Keratinocyte (primary cell): Measurements from ENCODE around the gene ZNF382. TPM values are rescaled to one million over a fixed set of nuclear protein-coding genes. Genes with fewer than 3 reads are reported as not detected.

Source experiments
- DNase-seq: peaks from one replicate; pipeline ENCODE4 v3.0.0-alpha.2; 2011; ENCODE audit warnings: low read depth, missing footprints, low spot score
- FAIRE-seq: peaks from 2 replicates; lab custom pipeline; 2011; peaks lifted over from hg19 to GRCh38; lab: Jason Lieb, UNC
- H2AFZ ChIP-seq: 2 replicates; pipeline ENCODE4 v1.6.0; 2012; ENCODE audit warnings: low read length, control low read depth, inconsistent platforms; ENCODE audit not compliant: control insufficient read depth
- H3K27ac ChIP-seq: 2 replicates; pipeline ENCODE4 v1.5.1; 2011; ENCODE audit warnings: low read length; ENCODE audit not compliant: control insufficient read depth, insufficient read depth
- H3K27me3 ChIP-seq: 3 replicates; pipeline ENCODE4 v1.6.0; 2011; ENCODE audit warnings: low read length; ENCODE audit not compliant: control insufficient read depth, insufficient read depth; ENCODE audit errors: extremely low read depth
- H3K36me3 ChIP-seq, 2 experiments: 2 replicates in 1 of 2; 3 replicates in 1 of 2; pipeline ENCODE4 v1.5.1; 2011; ENCODE audit warnings: low read length in 2 of 2, mild to moderate bottlenecking in 1 of 2; ENCODE audit not compliant: control insufficient read depth in 2 of 2, insufficient read depth in 2 of 2; ENCODE audit errors: extremely low read depth in 1 of 2
- H3K4me1 ChIP-seq: 3 replicates; pipeline ENCODE4 v1.5.1; 2011; ENCODE audit warnings: low read length; ENCODE audit not compliant: control insufficient read depth, insufficient read depth; ENCODE audit errors: extremely low read depth
- H3K4me2 ChIP-seq: 3 replicates; pipeline ENCODE4 v1.6.0; 2011; ENCODE audit warnings: low read depth, low read length; ENCODE audit not compliant: control insufficient read depth, insufficient read depth; ENCODE audit errors: extremely low read depth
- H3K4me3 ChIP-seq, 3 experiments: fragments of 200-600 bp in 1 of 3; sonication (generic) in 1 of 3; 2 replicates in 2 of 3; 3 replicates in 1 of 3; pipeline ENCODE4 v1.5.1; 2011 to 2016; ENCODE audit warnings: low read length in 3 of 3, mild to moderate bottlenecking in 3 of 3, control low read depth in 2 of 3, inconsistent platforms in 1 of 3, low read depth in 1 of 3, mixed read lengths in 1 of 3, mixed run types in 1 of 3, moderate library complexity in 1 of 3; ENCODE audit not compliant: control insufficient read depth in 2 of 3, insufficient read depth in 2 of 3; ENCODE audit errors: extremely low read depth in 1 of 3
- H3K79me2 ChIP-seq: 2 replicates; pipeline ENCODE4 v1.6.0; 2012; ENCODE audit warnings: low read length; ENCODE audit not compliant: control insufficient read depth, insufficient read depth
- H3K9ac ChIP-seq: 3 replicates; pipeline ENCODE4 v1.6.0; 2011; ENCODE audit warnings: low read length; ENCODE audit not compliant: control insufficient read depth, insufficient read depth; ENCODE audit errors: extremely low read depth
- H3K9me1 ChIP-seq: 3 replicates; pipeline ENCODE4 v1.6.0; 2011; ENCODE audit warnings: low read length; ENCODE audit not compliant: control insufficient read depth, insufficient read depth; ENCODE audit errors: extremely low read depth
- H3K9me3 ChIP-seq: 2 replicates; pipeline ENCODE4 v1.5.1; 2012; ENCODE audit warnings: low read depth, low read length; ENCODE audit not compliant: control insufficient read depth
- H4K20me1 ChIP-seq: 3 replicates; pipeline ENCODE4 v1.6.0; 2011; ENCODE audit warnings: low read length; ENCODE audit not compliant: control insufficient read depth, insufficient read depth; ENCODE audit errors: extremely low read depth
- CTCF ChIP-seq, 3 experiments: IDR thresholded peaks in 1 of 3; conservative IDR thresholded peaks in 1 of 3; optimal IDR thresholded peaks in 1 of 3; 2 replicates in 2 of 3; 3 replicates in 1 of 3; pipeline versions ENCODE3 to v1.5.1; 2011; ENCODE audit warnings: low read length in 3 of 3, mild to moderate bottlenecking in 3 of 3, moderate library complexity in 2 of 3, control low read depth in 1 of 3, inconsistent platforms in 1 of 3; ENCODE audit not compliant: insufficient read depth in 2 of 3; ENCODE audit errors: extremely low read depth in 1 of 3
- EZH2 ChIP-seq: IDR thresholded peaks from one replicate; pipeline ENCODE4 v1.6.1; 2012; ENCODE audit warnings: inconsistent platforms, mild to moderate bottlenecking, low read length, moderate library complexity
- dilution Hi-C: fragments of 300-500 bp; cut with MboI; formaldehyde crosslinking; loops from one replicate; pipeline ENCODE4 v1.7.0; 2020; ENCODE audit warnings: low sequenced_read_pairs; ENCODE audit not compliant: extremely low pct_ligation_motif_present
- polyA plus RNA-seq, 5 experiments: library from polyadenylated mRNA; depleted of rRNA in 3 of 5; stranded (reverse) in 3 of 5; stranded (forward) in 1 of 5; unstranded in 1 of 5; fragments of >200 nt; gene quantifications; 1 replicate in 1 of 5; 2 replicates in 3 of 5; 3 replicates in 1 of 5; pipeline versions ENCODE4 v1.2.1 to v1.2.3, GENCODE V29; 2011 to 2012; ENCODE audit warnings: missing spikeins in 2 of 5, low read depth in 1 of 5, low replicate concordance in 1 of 5

The ZNF382 gene
- polyA plus RNA-seq, 1 donor (not counting 4 experiments of a cell fraction or from before 2014, with no cell fraction given): 0.64 TPM

- H3K36me3 ChIP-seq: no peaks in the 10 kb centered on the region
- no peak for DNase-seq
- no peaks in the 10 kb centered on the region for H3K27me3 ChIP-seq
- H3K9me3 ChIP-seq: no peaks in the 10 kb centered on the region
- dilution Hi-C loops: no loop called here
- H2AFZ ChIP-seq: no peak overlapping the region
- H3K9me1 ChIP-seq: no peaks in the 10 kb centered on the region
- TF ChIP-seq CTCF (optimal IDR thresholded peaks at IDR 0.05 in 1 of 3, IDR thresholded peaks at IDR 0.05 in 1 of 3, conservative IDR thresholded peaks at IDR 0.05 in 1 of 3; ENCODE audit: extremely low read depth in 1 of 3, insufficient read depth in 2 of 3, low read length in 3 of 3) (no peak), EZH2 (no peak)
- H3K4me2 ChIP-seq: no peak overlapping the region
- no peak for FAIRE-seq
- no peak overlapping the region for H3K4me3 ChIP-seq
- peaks cover 2% of the 10 kb centered on the region for H3K79me2 ChIP-seq
- H3K9ac ChIP-seq: no peak overlapping the region
- no peaks in the 10 kb centered on the region for H4K20me1 ChIP-seq
- no peak overlapping the region for H3K27ac ChIP-seq
- H3K4me1 ChIP-seq: no peaks in the 10 kb centered on the region
Measured at GRCh38 chr19:36674201-36674600, 69.1 kb downstream of the ZNF382 start.

GRCh38 chr19:36679455-36679854 lies 74.3 kb downstream of the ZNF382 start:
- no peak overlapping the region for H3K27ac ChIP-seq
- no peaks in the 10 kb centered on the region for H3K79me2 ChIP-seq
- H3K9me1 ChIP-seq: no peaks in the 10 kb centered on the region
- H3K9ac ChIP-seq: no peak overlapping the region
- H3K36me3 ChIP-seq: no peaks in the 10 kb centered on the region
- no peak for FAIRE-seq
- no peaks in the 10 kb centered on the region for H3K9me3 ChIP-seq
- H2AFZ ChIP-seq: no peak overlapping the region
- no peaks in the 10 kb centered on the region for H4K20me1 ChIP-seq
- no peak overlapping the region for H3K4me2 ChIP-seq
- dilution Hi-C loops: no loop called here
- no peaks in the 10 kb centered on the region for H3K4me1 ChIP-seq
- DNase-seq: no peak
- no peak for TF ChIP-seq CTCF (optimal IDR thresholded peaks at IDR 0.05 in 1 of 3, IDR thresholded peaks at IDR 0.05 in 1 of 3, conservative IDR thresholded peaks at IDR 0.05 in 1 of 3; ENCODE audit: extremely low read depth in 1 of 3, insufficient read depth in 2 of 3, low read length in 3 of 3)
- no peak for TF ChIP-seq EZH2
- H3K4me3 ChIP-seq: no peak overlapping the region
- no peaks in the 10 kb centered on the region for H3K27me3 ChIP-seq

Other genes starting within 250 kb of the ZNF382 start
- gene ZFP14, start 226.1 kb upstream of the ZNF382 start, polyA plus RNA-seq: 0.62 to 0.96 TPM (median 0.88 TPM) in 3 replicates
- gene ZFP82, start 186.7 kb upstream of the ZNF382 start, polyA plus RNA-seq: 1.9 to 3.2 TPM (median 2.6 TPM) in 3 replicates
- 1.7 to 3.9 TPM (median 1.9 TPM) in 3 replicates for gene ZNF566, start 115.8 kb upstream of the ZNF382 start, polyA plus RNA-seq
- gene ZNF260, start 77.0 kb upstream of the ZNF382 start, polyA plus RNA-seq: 5.7 to 14.1 TPM (median 11.3 TPM) in 3 replicates
- gene ZNF529, start 32.0 kb upstream of the ZNF382 start, polyA plus RNA-seq: 3.4 to 5.5 TPM (median 4.5 TPM) in 3 replicates
- 3.0 to 5.3 TPM (median 4.4 TPM) in 3 replicates for gene ZNF461, start 61.5 kb downstream of the ZNF382 start, polyA plus RNA-seq
- gene ZNF567, start 82.3 kb downstream of the ZNF382 start, polyA plus RNA-seq: 4.0 to 7.5 TPM (median 7.2 TPM) in 3 replicates
- 1.4 to 1.9 TPM (median 1.4 TPM) in 3 replicates for gene ZNF850, start 167.5 kb downstream of the ZNF382 start, polyA plus RNA-seq
- gene ZNF790, start 233.1 kb downstream of the ZNF382 start, polyA plus RNA-seq: 3.9 to 4.8 TPM (median 4.3 TPM) in 3 replicates
- 1.5 to 1.9 TPM (median 1.6 TPM) in 3 replicates for gene ZNF345, start 245.6 kb downstream of the ZNF382 start, polyA plus RNA-seq